Astrocyte (in vitro differentiated cells and primary cell): ENCODE measurements around the gene CHML.

Source experiments
- CTCF ChIP-seq: IDR thresholded peaks from 2 replicates; pipeline ENCODE4 v1.5.1; 2011; ENCODE audit warnings: low read depth, mild to moderate bottlenecking, inconsistent platforms, low read length, moderate library complexity; ENCODE audit not compliant: insufficient read depth
- EZH2 ChIP-seq: IDR thresholded peaks from 2 replicates; pipeline ENCODE4 v1.6.1; 2012; ENCODE audit warnings: mild to moderate bottlenecking, low read length, inconsistent platforms; ENCODE audit not compliant: insufficient read depth

- TF ChIP-seq EZH2 (no peak), CTCF (peak; percentile 79)
These were observed 12.5 kb downstream of the CHML start for GRCh38 chr1:241627453-241628259.
